ENCODE results near the gene SLC25A29.
"Not testable (repeated sequence)": the region's sequence is repeated elsewhere in the genome, so short reads cannot be mapped to it uniquely, and the experiment has no call there.

SLC25A29 gene

DNA sequence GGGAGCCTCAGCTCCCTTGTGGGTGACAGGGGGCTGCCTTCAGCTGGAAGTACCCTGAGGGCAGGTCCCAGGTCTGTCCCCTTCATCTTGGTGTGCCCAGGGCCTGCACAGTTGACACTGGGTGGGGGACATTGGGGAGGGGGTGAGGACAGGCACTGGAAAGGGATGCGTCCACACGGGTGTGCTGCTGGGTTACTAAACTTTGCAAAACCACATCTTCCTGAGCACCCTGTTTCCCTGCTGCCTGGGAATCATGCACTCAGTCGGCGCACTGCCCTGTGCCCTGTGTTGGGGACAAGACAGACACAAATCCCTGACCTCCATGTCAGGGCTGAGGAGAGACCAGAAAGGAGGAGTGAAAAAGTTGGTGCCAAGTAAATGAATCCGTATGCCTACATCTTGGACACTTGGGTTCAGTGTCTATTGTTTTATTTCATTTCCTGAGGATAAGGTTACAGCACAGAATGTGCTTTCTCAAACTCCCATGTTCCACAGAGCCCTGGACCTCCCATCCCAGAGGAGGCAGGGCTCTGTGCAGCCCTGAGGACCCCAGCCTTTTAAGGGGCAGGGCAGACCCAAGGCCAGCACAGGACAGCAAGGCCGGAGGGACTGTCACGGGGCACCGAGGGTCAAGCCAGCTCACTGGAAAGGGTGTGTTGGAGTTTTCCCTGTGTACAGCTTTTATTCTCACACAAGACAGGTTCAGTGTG, 2.9 kb upstream of the SLC25A29 start:
- DNase-seq, result no peak

DNA sequence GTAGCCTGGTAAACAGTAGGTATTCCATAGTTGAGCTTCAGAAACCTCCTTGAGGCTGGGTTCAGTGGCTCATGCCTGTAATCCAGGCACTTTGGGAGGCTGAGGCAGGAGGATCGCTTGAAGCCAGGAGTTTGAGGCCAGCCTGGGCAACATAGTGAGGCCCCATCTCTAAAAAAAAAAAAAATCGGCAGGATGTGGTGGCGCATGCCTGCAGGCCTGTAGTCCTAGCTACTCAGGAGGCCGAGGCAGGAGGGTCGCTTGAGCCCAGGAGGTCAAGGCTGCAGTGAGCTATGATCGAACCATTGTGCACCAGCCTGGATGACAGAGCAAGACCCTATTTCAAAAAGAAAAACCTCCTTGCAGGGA, 2.2 kb upstream of the SLC25A29 start:
- not testable (repeated sequence) for DNase-seq

DNA sequence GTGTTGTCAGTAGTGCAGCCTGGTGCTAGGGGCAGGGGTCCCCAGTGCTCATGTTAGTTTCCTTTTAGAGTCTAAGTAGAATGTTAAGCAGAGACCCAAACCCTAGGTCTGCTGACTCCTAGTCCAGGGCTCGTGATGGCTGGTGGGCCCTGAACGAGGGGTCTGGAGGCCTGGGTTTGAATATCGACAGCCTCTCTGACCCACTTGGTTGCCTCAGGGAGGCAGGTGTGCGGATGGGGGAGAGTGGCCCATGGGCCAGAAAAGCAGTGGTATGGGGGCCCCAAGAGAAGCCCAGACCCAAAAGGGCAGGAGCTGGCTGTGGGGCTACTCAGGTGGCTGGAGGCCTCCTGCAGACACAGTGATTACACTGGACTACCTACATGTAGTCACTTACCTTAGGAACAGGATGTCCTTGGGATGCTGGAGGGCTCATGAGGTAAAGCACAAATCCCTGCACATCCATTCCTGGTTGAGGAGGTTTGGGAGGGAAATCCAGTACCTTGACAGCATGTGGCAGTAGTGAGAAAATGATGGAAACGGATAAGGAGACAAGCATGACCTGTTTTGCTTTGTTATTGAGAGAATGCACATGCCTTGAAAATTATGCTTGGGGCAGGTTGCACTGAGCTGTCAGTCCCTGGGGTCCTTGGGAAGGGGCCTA, 1.7 kb upstream of the SLC25A29 start:
- no peak for DNase-seq

DNA sequence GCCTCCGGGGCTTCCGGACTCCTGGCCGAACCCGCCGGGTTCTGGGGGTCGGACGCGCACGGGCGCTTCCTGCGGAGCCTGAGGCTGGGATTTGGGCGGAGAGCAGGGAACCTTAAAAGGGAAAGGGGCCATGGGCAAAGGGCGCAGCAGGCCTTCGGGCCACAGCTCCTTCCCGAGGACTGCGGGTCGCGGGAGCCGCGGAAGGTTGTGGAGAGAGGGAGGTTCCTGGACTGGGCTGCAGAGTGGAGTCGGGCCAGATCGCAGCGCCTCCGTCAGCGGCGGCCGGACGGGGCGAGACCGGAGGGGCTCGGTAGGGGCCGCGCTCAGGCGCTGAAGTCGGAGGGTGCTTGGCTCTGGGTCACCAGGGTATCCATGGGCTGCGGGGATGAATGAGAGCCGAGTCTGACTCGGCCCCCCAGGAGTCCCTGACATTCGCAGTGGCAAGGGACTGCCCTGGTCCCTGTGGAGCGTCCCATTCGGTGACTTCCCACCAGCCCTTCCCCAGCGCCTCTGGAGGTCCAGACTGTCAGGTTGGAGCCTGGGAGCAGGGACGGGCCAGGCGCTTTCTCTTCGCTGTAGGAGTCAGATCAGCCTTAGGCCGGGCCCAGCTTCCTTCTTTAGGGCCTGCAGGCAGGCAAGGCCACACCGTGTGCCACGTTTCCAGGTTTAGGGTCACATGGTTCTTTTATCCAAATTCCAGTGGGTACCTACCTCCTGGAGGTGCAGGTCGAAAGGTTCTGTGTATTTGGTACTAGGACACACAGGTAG, 938 bp upstream of the SLC25A29 start:
- DNase-seq, result peak; percentile 27

DNA sequence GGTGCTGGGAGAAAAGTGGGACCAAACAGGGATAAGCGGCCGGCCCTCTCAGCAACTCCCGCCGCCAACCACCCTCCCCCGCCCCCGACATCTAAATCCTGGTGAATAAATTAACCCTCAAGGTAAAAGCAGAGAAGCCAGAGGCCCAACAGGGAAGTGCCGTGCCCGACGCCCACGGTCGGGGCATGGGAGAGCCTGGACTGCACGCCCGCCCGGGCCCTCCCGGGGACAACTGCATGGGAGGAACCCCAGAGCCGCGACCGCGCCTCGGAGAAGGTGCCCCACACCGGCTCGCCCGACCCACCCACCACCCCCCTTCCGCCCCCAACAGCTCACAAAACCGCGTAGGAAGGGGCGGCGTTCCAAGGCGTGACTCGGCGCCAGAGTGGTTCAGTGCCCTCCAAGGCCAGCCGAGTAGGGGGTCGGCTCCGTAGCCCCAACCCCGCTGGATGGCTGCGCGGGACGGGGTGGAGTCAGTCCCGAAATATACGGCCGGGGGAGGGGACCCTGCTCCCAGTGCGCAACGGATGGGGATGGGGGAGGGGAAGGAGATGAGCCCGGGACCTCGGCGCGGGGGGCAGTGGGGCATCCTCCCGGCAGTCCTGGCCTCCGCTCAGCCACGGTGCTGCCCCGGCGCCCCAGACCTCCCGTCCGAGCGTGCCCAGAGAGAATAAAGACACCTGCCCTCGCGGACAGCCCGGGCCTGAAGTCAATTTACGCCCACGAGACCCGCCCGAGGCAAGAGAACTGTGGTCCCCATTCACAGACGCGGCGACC, 732 bp downstream of the SLC25A29 start:
- no peak for DNase-seq

GRCh38 chr14:100304825-100305323, 1.4 kb downstream of the SLC25A29 start:
- DNase-seq, result no peak

GRCh38 chr14:100303925-100304324, 2.3 kb downstream of the SLC25A29 start:
- no peak for DNase-seq

DNA sequence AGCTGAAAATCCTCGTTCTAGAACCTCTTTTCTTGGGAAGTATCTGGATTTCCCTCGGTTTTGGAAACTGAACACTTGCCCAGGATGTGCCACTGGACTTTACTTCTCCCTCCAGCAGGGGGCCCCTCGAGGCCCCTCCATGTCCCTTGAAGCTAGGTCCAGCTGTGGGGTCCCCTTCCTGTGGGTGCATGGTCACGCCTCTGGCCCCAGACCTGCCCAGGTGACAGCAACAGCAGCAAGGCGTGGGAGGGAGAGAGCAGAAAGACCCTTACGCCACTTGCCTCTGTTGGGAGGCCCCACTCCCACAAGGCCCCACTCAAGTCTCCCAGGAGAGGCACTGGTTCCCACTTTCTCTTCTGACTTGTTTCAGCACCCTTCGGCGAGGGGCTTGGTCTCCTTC, 3.1 kb downstream of the SLC25A29 start:
- DNase-seq, result no peak

DNA sequence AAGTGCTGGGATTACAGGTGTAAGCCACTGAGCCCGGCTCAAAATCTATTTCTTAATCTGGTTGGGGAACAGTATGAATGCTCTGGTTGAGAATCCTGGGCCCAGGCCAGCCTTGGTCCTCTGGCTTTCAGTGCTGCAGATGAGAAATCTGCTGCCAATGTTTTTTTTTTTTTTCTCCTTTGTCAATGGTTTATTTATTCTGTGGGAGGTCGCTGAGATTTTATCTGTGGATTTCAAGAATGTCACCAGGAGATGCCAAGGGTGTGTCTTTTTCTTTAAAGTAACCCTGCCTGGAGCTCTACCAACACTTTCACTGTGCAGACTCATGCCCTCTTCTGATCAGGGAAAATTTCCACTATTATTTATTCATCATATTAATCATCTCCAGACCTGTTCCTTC, 3.6 kb downstream of the SLC25A29 start:
- no peak for DNase-seq

DNA sequence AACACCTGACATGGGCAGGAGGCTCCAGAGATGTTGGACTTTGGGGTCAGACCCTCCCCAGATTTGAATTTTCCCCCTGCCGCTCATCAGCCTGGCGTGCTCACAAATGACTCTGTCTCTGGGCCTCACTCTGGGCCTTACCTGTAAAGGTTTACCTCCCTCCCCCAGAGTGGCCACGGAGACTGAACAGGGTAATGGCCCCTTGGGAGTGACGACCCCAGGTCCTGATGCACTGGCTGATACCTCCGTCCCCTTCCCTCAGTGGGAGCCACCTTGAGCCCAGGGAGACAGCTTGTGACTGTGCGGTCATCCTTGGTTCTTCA, 7.0 kb downstream of the SLC25A29 start:
- no peak for DNase-seq

- DNase-seq, result no peak
Observed at GRCh38 chr14:100298551-100299237, 7.5 kb downstream of the SLC25A29 start.

GRCh38 chr14:100297320-100298300, 8.6 kb downstream of the SLC25A29 start:
- peak; percentile 92 for DNase-seq

DNA sequence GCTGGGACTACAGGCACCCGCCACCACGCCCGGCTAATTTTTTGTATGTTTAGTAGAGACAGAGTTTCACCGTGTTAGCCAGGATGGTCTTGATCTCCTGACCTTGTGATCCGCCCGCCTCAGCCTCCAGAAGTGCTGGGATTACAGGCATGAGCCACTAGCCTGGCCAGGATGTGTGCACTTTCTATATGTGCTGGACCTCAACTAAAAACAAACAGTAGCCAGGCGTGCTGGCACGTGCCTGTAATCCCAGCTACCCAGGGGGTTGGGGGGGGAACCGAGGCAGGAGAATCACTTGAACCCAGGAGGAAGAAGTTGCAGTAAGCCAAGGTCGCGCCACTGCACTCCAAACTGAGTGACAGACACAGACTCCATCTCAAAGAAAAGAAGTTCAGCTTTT, 9.5 kb downstream of the SLC25A29 start:
- DNase-seq, result not testable (repeated sequence)

DNA sequence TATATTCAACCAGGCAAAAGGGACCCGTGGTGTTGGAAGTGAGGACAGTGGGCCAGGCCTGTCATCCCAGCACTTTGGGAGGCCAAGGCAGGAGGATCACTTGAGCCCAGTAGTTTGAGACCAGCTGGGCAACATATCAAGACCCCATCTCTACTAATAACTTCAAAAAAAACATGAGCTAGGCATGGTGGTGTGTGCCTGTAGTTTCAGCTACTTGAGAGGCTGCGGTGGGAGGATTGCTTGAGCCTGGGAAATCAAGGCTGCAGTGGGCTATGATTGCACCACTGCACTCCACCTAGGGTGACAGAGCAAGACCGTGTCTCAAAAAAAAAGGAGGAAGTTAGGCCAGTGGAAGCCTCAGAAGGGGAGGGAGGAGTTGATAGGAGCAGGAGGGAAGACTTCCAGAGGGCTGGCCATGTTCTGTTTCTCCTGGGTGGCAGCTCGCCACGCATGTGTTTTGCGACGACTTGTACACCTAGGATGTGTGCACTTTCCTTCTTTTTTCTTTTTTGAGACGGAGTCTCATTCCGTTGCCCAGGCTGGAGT, 10.1 kb downstream of the SLC25A29 start:
- peak; percentile 84 for DNase-seq

- no peak for DNase-seq
Observed at GRCh38 chr14:100295376-100296105, 10.7 kb downstream of the SLC25A29 start.

- DNase-seq, result no peak
Observed at GRCh38 chr14:100294963-100295330, 11.3 kb downstream of the SLC25A29 start.

GRCh38 chr14:100294213-100294962, 11.9 kb downstream of the SLC25A29 start:
- no peak for DNase-seq

- DNase-seq, result no peak
Observed at GRCh38 chr14:100293497-100294212, 12.6 kb downstream of the SLC25A29 start.

All from MV-4-11 (cell line).